Hematopoietic multipotent progenitor cell treated with erythropoietin and hydrocortisone succinate and interleukin-3 and kit ligand, for 8 days (in vitro differentiated cells): ENCODE results near the gene CCDC73.

Experiments
- DNase-seq: peaks from one replicate; pipeline ENCODE4 v3.0.0-alpha.2; 2015

The CCDC73 gene

DNA sequence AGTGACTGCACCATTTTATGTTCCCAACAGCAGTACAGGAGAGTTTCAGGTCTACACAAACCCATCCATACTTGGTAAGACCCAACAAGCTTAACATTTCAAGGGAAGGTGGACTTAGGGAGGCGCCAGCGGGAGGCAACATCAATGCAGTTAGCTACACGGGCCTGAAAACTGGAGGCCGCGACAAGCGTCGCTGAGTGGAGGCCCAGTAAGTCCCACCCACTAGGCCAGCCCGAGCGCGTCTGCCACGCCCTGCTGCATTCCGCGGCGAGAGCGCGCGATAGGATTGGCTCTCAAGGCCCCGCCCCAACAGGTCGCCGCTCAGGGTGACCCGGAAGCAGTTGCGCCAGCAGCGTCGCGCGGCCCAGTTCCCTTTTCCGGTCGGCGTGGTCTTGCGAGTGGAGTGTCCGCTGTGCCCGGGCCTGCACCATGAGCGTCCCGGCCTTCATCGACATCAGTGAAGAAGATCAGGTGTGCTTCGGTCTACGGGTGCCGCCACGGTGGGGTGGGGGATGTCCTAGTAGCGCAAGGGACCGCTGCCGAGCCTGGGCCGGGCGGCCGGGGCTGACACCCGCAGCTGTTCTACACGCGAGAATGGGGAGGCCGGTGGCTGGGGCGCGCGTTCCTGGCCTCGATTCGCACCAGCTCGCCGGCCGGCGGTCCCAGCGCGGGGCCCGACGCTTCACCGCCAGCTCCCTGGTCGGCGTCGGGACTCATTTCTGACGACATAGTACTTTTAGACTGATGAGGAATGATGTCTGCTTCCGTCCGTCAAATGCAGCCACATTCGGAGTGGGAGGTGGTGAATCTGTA is 210.8 kb downstream of the CCDC73 start, which contains the start of gene EIF3M:
Gene EIF3M (plus strand): TSS at position 373 of the 813 bp plus-strand sequence. CDS start 57 bp downstream, at position 430.
- DNase-seq: peak; percentile 97

DNA sequence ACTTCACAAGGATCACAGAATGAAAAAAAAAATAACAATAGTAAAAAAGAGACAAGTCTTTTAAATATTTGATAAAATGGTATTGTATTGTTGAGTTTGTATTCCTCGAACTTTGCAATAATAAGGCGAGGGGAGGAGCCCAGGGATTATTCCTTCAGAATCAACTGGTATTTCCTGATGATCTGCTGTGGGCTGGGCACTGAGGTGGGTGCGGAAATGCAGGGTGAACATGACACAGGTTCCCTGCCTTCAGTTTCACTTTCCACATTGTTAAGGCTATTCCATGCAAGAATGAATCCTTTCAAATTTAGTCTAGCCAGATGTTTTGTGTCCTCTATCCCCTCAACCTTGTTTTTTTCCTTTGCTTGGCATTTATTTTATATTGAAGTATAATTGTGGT is 212.9 kb downstream of the CCDC73 start:
- DNase-seq: no peak

DNA sequence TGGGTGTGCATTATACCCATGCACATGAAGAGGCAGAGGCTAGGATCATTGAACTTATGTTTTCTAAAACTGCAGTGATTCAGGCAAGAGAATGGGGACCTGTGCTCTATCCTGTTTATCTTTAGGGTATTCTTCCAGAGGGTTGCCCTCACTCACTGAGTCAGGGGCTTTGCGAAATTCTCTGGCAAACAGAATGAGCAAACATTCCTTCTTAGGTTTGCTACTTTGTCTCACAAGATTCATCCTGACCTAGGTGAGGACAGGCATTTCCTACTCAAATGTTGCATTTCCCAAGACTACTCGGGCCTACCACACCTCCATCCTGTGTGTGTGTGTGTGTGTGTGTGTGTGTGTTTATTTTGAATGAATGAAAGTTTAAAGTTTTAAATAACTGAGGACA is 213.5 kb downstream of the CCDC73 start:
- no peak for DNase-seq

DNA sequence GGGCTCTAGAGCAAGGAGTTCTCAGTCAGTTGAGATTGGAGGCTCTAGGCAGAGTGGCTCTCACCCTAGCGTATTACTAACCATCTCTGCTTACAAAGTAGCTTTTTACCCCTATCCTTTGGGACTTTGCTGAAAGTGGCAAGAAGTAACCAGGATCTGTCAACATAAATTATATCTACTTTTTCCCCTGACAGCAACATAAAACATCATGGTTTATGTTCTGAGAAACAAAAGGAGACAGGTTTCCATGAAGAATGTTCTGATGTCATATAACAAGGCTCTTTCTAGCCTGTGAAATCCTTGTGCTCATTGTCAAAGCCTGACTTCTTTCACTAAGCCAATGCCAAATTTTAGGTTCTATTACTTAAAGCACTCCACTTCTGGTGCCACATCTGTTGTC is 218.0 kb downstream of the CCDC73 start:
- no peak for DNase-seq

DNA sequence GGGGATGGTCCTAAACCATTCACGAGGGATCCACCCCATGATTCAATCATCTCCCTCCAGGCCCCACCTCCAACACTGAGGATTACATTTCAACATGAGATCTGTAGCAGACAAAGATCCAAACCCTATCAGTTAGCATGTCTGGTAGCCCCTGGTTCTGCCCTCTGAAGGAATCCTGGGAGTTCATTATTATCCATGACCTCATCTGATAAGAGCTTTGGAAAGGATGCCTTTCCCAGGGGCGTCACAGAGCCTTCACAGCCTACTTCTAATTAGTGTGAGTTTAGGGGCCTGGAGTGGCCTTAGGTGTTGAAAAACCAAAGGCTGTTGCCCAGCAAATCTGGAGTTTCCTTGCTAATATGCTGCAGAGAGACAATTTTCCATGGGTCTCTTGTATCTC is 219.4 kb downstream of the CCDC73 start:
- DNase-seq: no peak

DNA sequence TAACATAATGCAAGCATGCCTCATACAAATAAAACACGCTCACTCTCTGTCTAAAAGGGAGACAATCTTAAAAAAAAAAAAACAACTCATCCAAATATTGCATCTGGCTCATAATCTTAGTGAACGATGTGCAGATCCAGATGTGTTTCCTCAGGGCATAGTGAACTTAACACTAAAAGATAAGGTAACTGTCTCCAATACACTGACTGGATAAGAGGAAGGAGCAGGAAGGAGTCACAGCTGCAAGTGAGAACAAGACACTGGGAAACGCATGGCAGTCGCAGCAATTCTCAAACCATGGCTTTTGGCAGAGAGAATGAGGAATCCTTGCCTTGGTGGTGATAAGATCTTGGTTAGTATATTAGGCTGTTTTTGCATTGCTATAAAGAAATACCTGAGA is 220.0 kb downstream of the CCDC73 start:
- no peak for DNase-seq

DNA sequence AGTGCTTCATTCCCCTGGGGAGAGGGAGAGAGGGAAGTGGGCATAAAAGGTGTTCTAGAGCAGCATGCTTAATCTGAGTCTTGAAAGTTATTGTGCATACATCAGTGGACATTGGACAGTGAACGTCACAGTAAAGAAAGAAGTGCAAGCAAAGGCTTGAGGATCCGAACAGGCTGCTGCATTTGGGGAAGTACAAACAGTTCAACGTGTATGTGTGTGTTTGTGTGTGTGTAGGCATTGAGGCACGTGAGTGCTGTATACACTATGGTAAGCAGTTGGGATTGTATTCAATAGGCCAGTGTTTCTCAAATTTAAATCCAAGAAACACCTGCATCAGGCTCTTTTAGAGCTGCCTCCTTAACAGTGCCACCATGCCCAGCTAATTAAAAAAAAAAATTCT is 221.2 kb downstream of the CCDC73 start:
- no peak for DNase-seq

DNA sequence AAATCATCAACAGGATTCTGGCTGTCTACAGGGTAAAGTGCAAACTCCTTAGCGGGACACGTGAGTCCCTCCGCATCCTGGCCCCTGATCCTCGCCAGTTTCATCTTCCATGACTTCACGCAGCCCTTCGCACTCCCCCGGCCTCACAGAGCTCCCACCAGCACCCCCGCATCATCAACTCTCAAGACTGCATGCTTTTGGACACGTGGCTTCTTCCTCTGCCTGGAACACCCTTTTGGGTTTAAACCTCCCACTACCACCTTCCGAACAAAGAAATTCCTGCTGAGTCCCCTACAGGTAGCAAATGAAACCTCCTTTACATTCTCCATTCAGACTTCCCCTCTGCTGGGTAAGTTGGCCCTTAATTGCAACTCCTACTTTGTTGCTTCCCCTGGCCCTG is 223.4 kb downstream of the CCDC73 start:
- DNase-seq: no peak

DNA sequence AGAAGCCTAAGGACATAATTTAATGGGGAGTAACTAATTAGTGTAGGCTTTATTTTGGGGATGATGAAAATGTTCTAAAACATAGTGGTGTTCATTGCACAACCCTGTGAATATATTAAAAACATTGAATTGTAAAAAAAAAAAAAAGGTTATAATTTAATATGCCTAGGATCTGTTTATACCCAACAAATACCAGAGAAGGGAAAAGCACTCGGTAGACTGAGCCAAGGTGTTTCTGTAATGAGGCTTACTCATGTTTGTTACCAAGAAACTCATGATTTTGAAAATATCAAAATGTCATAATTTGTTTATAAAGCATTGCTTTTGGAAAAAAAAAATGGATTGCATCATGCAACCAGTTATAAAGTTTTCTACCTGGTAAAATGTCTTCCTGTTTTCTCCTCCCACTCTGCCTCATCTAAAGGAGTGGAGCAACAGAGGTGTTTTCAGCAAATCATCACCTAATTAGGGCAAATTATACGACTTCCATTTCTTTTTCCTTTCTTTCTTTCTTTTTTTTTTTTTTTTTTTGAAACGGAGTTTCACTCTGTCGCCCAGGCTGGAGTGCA is 225.1 kb downstream of the CCDC73 start:
- no peak for DNase-seq

DNA sequence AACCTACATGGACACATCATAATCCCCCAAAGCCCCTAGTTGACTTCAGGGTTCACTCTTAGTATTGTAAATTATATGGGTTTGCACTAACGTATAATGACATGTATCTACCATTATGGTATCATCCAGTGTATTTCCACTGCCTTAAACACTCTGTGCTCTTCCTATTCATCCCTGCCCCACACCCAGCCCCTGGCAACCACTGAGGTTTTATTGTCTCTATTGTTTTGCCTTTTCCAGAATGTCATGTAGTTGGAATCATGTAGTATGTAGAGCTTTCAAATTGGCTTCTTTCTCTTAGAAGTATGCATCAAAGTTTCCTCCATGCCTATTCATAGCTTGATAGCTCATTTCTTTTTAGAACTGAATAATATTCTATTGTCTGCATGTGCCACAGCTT is 227.3 kb downstream of the CCDC73 start:
- DNase-seq: no peak

DNA sequence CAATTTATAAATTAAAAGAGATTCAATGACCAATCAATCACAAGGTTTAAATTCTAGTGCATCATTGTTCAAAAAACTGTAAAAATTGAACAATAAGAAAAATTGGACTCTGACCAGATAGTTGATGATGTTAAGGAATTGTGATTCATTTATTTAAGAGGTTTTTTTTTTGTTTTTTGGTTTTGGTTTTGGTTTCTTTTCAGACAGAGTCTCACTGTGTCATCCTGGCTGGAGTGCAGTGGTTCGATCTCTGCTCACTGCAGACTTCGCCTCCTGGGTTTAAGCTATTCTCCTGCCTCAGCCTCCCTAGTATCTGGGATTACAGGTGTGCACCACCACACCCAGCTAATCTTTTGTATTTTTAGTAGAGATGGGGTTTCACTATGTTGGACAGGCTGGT is 227.9 kb downstream of the CCDC73 start:
- DNase-seq: no peak

DNA sequence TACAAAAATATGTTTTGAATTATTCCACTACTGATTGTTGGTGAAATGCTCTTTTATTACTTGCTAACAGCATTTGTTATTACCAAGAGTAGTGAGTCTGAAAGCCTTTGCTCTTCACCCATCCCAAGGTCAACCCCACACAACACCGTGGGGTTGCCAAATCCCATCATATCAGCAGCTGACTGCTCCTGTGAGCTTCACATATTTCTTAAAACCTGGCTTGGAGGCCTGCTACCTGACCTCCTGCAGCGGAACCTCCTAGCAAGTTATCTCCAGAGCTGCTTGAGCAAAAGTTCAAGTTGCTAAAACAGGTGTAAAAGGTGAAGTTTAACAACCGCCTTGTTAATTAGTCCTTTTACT is 230.9 kb downstream of the CCDC73 start:
- DNase-seq: no peak

DNA sequence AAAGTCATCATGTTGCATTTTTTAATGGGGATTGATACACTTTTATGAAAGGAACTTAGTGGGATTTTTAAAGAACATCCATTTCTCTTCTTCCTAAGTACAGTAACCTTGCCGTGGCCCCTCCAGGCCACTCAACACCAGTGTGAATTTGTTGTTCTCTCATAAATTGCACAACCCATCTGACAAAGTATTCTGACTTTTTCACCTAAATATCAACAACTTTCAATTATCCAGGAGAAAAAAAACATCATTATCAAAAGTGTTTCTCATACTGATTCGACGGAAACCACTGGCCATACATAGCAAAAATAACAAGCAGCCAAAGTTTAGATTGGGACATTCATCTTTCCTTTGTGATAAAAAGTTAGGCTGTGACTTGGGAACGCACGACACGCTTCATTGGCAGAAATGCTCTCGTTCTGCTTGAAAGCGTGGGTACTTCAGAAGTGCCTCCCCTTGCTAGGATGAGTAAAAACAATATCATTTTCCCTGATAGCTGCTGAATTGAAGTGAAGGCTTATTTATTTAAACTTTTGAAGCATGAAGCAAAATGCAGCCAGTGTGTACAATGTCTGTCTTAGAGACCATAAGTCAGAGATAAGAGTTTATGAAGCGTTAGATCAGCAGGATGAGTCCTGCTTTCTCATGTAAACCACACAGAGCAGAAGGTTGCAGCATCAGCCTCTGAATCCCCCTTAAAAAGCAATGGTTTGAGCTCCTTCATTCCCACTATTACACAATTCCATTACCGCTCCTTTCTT is 231.4 kb downstream of the CCDC73 start:
- no peak for DNase-seq

DNA sequence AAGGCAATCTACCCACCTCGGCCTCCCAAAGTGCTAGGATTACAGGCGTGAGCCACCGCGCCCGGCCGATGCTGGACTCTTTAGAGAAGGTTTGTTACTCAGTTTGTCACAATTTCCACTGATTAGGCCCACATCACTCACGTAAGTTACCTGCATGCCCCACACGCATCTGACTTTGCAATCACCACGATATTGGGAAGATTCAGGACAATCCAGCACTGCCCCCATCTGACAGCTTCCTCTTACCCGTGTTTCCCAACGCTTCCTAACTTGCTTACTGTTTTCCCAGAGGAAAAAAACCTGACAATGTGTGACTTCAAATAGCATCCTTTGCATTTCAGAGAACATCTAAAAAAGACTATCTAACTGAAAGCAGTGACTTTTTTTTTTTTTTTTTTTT is 232.6 kb downstream of the CCDC73 start:
- DNase-seq: no peak

DNA sequence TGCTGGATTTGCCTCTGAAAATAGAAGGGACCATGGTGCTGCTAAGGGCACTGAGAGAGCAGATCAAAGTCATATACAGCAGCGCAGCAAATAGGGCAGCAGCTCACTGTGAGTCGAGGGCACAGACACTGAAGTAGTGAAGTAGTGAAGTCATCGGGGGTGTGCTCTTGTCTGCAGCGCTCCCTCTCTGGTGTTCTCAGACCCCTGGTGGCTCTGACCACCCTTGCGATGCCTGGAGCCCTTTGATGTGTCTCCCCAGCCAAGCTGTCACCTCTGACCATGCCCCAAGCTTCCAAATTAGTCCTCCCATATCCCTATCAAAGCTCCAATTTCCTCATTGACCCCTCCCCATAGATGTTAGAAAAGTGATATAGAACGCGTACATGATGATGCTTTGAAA is 238.6 kb downstream of the CCDC73 start:
- DNase-seq: no peak

DNA sequence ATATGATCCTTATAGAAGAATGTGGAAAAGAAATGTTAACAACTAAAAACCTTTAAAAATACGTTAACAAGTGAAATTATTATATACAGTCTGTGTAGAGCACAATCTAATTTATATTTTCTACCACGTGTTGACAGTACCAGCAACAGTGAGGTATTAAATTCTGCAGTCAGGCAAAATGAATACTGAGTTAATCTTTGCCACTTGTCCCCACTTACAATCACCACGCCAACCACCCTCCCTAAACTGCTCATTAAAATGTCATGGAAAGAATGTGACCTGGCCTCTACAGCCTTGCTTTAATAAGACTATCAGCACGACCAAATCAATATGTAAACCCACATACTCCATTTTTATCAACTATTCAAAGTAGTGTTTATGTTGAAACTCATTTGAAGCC is 239.4 kb downstream of the CCDC73 start:
- DNase-seq: no peak
